ENCODE results near the gene DDX42. TPM values are rescaled to one million over a fixed set of nuclear protein-coding genes. Genes with fewer than 3 reads are reported as not detected.

The DDX42 gene
- total RNA-seq, 1 donor from 2014 or later, result 125 TPM

DNA sequence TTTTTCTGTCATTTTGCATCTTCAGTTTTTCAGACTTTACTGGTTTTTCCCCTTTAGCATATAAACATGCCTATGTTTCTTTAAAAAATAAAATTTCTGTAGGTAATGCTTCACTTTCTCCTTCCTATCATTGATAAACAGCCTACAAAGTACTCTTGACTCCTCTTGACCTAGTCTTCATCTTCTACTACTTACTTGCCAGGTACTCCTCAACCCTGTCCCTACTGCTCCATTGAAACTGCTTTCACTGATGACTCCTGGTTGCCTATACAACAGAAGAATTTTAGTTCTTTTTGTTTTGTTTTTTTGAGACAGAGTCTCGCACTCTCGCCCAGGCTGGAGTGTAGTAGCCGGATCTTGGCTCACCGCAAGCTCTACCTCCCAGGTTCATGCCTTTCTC is 7.0 kb downstream of the DDX42 start:
- H3K4me1 ChIP-seq (ENCODE audit: insufficient read depth, low read length), result peaks cover 11% of the 10 kb centered on the region
- peaks cover 23% of the 10 kb centered on the region for H3K36me3 ChIP-seq (ENCODE audit: insufficient read depth, low read length)
- no peak overlapping the region for H3K9ac ChIP-seq (ENCODE audit: low read length)
- FAIRE-seq, result no peak
- no peak overlapping the region for H3K27ac ChIP-seq (ENCODE audit: low read depth, low read length)
- no peak for TF ChIP-seq EZH2 (IDR thresholded peaks at IDR 0.05; ENCODE audit: insufficient read depth, low read length)
- TF ChIP-seq, protein P1, sequence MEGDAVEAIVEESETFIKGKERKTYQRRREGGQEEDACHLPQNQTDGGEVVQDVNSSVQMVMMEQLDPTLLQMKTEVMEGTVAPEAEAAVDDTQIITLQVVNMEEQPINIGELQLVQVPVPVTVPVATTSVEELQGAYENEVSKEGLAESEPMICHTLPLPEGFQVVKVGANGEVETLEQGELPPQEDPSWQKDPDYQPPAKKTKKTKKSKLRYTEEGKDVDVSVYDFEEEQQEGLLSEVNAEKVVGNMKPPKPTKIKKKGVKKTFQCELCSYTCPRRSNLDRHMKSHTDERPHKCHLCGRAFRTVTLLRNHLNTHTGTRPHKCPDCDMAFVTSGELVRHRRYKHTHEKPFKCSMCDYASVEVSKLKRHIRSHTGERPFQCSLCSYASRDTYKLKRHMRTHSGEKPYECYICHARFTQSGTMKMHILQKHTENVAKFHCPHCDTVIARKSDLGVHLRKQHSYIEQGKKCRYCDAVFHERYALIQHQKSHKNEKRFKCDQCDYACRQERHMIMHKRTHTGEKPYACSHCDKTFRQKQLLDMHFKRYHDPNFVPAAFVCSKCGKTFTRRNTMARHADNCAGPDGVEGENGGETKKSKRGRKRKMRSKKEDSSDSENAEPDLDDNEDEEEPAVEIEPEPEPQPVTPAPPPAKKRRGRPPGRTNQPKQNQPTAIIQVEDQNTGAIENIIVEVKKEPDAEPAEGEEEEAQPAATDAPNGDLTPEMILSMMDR (IDR thresholded peaks at IDR 0.05; ENCODE audit: insufficient read depth, low read depth, low read length), result no peak
- H3K79me2 ChIP-seq (ENCODE audit: insufficient read depth, low read length), result peaks cover 98% of the 10 kb centered on the region
- H3K36me3 Mint-ChIP-seq (ENCODE audit: low read depth, unreplicated experiment), result peaks cover 9% of the 10 kb centered on the region
- H3K4me3 Mint-ChIP-seq (ENCODE audit: unreplicated experiment), result peak overlapping the region; percentile 11
- no peaks in the 10 kb centered on the region for H3K27me3 ChIP-seq (ENCODE audit: insufficient read depth, low read length)
- H3K4me3 ChIP-seq (ENCODE audit: insufficient read depth, low read depth, low read length), result no peak overlapping the region
- peak overlapping the region; percentile 1 for H3K27ac Mint-ChIP-seq (ENCODE audit: unreplicated experiment)
- H3K9me3 ChIP-seq (ENCODE audit: insufficient read depth, low read depth, low read length), result no peaks in the 10 kb centered on the region
- peak overlapping the region; percentile 4 for H3K4me2 ChIP-seq (ENCODE audit: low read length)
- peaks cover 97% of the 10 kb centered on the region for H4K20me1 ChIP-seq (ENCODE audit: insufficient read depth, low read length)
- no peak for DNase-seq (ENCODE audit: low read depth)
- H3K27me3 Mint-ChIP-seq (ENCODE audit: low read depth, unreplicated experiment), result no peaks in the 10 kb centered on the region
- H3K4me1 Mint-ChIP-seq (ENCODE audit: low read depth, unreplicated experiment), result peaks cover 38% of the 10 kb centered on the region
- no peaks in the 10 kb centered on the region for H3K9me3 Mint-ChIP-seq (ENCODE audit: unreplicated experiment)
- H2AFZ ChIP-seq (ENCODE audit: low read depth, low read length), result no peak overlapping the region

DNA sequence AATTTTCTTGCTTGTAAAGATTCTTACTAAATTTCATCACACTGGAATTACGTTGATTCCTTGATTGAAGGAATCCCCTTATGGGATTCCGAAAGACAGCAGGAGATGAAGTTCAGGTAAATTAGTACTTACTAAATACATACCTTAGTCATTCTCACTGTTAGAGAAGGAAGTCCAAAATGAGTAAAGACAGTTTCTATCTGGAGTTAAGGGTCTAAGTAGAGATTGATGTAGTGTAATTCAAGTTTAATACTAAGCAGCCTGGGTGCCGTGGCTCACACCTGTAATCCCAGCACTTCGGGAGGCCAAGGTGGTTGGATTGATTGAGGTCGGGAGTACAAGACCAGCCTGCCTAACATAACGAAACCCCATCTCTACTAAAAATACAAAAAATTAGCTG is 9.6 kb downstream of the DDX42 start:
- Mint-ChIP-seq H3K4me3 (ENCODE audit: unreplicated experiment) (no peak overlapping the region), H3K27me3 (ENCODE audit: low read depth, unreplicated experiment) (no peaks in the 10 kb centered on the region), H3K36me3 (ENCODE audit: low read depth, unreplicated experiment) (peaks cover 12% of the 10 kb centered on the region), H3K9me3 (ENCODE audit: unreplicated experiment) (no peaks in the 10 kb centered on the region), H3K4me1 (ENCODE audit: low read depth, unreplicated experiment) (peaks cover 27% of the 10 kb centered on the region), H3K27ac (ENCODE audit: unreplicated experiment) (no peak overlapping the region)
- no peak overlapping the region for H3K4me3 ChIP-seq (ENCODE audit: insufficient read depth, low read depth, low read length)
- peaks cover 95% of the 10 kb centered on the region for H4K20me1 ChIP-seq (ENCODE audit: insufficient read depth, low read length)
- peaks cover 97% of the 10 kb centered on the region for H3K79me2 ChIP-seq (ENCODE audit: insufficient read depth, low read length)
- no peak overlapping the region for H3K9ac ChIP-seq (ENCODE audit: low read length)
- H3K4me2 ChIP-seq (ENCODE audit: low read length), result no peak overlapping the region
- DNase-seq (ENCODE audit: low read depth) (no peak), FAIRE-seq (no peak)
- H3K36me3 ChIP-seq (ENCODE audit: insufficient read depth, low read length), result peaks cover 21% of the 10 kb centered on the region
- H3K27ac ChIP-seq (ENCODE audit: low read depth, low read length), result no peak overlapping the region
- H2AFZ ChIP-seq (ENCODE audit: low read depth, low read length), result no peak overlapping the region
- H3K27me3 ChIP-seq (ENCODE audit: insufficient read depth, low read length), result no peaks in the 10 kb centered on the region
- TF ChIP-seq EZH2 (IDR thresholded peaks at IDR 0.05; ENCODE audit: insufficient read depth, low read length), result no peak
- TF ChIP-seq, protein P1 (IDR thresholded peaks at IDR 0.05; ENCODE audit: insufficient read depth, low read depth, low read length), result no peak
- H3K4me1 ChIP-seq (ENCODE audit: insufficient read depth, low read length), result peaks cover 9% of the 10 kb centered on the region
- H3K9me3 ChIP-seq (ENCODE audit: insufficient read depth, low read depth, low read length), result no peaks in the 10 kb centered on the region

DNA sequence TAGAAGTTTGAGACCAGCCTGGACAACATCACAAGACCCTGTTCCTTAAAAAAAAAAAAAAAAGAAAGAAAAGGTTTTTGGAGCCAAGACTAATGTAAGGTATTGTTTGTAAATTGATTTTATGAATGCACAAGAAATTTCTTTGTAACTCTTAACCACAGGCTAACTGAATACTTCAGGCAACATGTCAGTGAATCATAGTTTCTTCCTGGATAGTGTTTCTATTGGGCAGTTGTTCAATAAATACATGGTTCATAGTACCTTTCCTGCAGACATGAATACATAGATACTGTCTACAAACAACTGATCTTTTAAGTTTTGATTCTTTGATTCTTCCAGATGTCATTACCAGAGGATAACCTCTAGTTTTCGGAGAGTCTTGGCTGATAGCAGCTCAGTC is 11.6 kb downstream of the DDX42 start:
- no peak overlapping the region for H3K4me3 ChIP-seq (ENCODE audit: insufficient read depth, low read depth, low read length)
- H4K20me1 ChIP-seq (ENCODE audit: insufficient read depth, low read length), result peaks cover 94% of the 10 kb centered on the region
- no peaks in the 10 kb centered on the region for H3K27me3 ChIP-seq (ENCODE audit: insufficient read depth, low read length)
- no peaks in the 10 kb centered on the region for H3K9me3 ChIP-seq (ENCODE audit: insufficient read depth, low read depth, low read length)
- DNase-seq (ENCODE audit: low read depth) (peak; percentile 71), FAIRE-seq (no peak)
- peak overlapping the region; percentile 39 for H3K4me2 ChIP-seq (ENCODE audit: low read length)
- peak overlapping the region; percentile 62 for H3K27ac Mint-ChIP-seq (ENCODE audit: unreplicated experiment)
- no peak overlapping the region for H3K4me3 Mint-ChIP-seq (ENCODE audit: unreplicated experiment)
- H3K9ac ChIP-seq (ENCODE audit: low read length), result no peak overlapping the region
- peaks cover 9% of the 10 kb centered on the region for H3K4me1 ChIP-seq (ENCODE audit: insufficient read depth, low read length)
- TF ChIP-seq, protein P1 (IDR thresholded peaks at IDR 0.05; ENCODE audit: insufficient read depth, low read depth, low read length), result no peak
- no peak for TF ChIP-seq EZH2 (IDR thresholded peaks at IDR 0.05; ENCODE audit: insufficient read depth, low read length)
- peaks cover 24% of the 10 kb centered on the region for H3K4me1 Mint-ChIP-seq (ENCODE audit: low read depth, unreplicated experiment)
- H3K36me3 ChIP-seq (ENCODE audit: insufficient read depth, low read length), result peaks cover 32% of the 10 kb centered on the region
- H2AFZ ChIP-seq (ENCODE audit: low read depth, low read length), result no peak overlapping the region
- no peaks in the 10 kb centered on the region for H3K27me3 Mint-ChIP-seq (ENCODE audit: low read depth, unreplicated experiment)
- H3K79me2 ChIP-seq (ENCODE audit: insufficient read depth, low read length), result peaks cover 97% of the 10 kb centered on the region
- H3K36me3 Mint-ChIP-seq (ENCODE audit: low read depth, unreplicated experiment), result peaks cover 14% of the 10 kb centered on the region
- peak overlapping the region; percentile 13 for H3K27ac ChIP-seq (ENCODE audit: low read depth, low read length)
- H3K9me3 Mint-ChIP-seq (ENCODE audit: unreplicated experiment), result no peaks in the 10 kb centered on the region
